Measurements from ENCODE around the gene SAA4.
"Not testable (repeated sequence)": the region's sequence is repeated elsewhere in the genome, so short reads cannot be mapped to it uniquely, and the experiment has no call there.

SAA4 gene

DNA sequence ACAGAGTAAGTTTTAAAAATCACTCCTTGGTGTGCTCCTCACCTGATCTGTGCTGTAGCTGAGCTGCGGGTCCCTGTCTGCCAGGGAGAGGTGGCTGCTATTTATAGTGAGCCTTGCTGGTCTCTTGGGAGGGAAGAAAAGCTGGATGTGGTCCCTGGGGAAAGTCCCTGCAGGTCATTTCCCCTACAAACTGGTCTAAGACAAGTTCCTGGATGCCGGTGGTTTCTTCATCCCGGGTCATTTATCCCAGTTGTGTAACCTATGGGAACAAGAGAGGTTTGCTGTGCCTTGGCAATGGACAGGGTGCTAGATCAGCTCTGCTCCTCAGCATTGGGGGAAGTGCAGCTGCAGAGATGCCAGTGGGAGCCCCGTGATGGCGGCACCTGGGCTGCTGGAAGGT is 12.0 kb upstream of the SAA4 start, which contains the start of gene SAA2:
Gene SAA2 (minus strand): TSS at position 108 of the 400 bp plus-strand sequence. CDS start 657 bp downstream, outside the sequence.
- in situ Hi-C loops (cut with MboI; ENCODE audit: low sequenced_read_pairs) = loop anchor here (25.0 kb wide), 1 partner anchor 489 kb away; the partner anchor contains the start of gene IGSF22

DNA sequence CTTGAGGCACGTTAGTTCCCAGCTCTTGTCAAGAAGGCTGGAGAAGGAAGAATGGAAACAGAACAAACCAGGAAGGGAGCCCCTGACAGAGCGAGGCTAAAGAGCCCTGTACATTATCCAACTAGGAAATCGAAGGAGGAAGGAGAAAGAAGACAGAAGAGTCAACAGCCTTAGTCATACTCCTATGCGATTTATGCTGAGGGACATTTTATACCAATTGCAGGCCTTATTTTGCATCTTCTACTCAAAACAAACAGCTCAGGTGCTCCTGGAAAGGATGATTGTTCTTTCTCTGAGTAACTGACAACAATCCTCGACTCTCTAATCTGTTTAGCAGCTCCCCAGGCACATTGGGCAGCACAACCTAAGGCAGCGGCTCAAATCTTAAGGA is 10.6 kb upstream of the SAA4 start:
- in situ Hi-C loops (cut with MboI; ENCODE audit: low sequenced_read_pairs) = loop anchor here (25.0 kb wide), 1 partner anchor 490 kb away; the partner anchor contains the start of gene IGSF22

DNA sequence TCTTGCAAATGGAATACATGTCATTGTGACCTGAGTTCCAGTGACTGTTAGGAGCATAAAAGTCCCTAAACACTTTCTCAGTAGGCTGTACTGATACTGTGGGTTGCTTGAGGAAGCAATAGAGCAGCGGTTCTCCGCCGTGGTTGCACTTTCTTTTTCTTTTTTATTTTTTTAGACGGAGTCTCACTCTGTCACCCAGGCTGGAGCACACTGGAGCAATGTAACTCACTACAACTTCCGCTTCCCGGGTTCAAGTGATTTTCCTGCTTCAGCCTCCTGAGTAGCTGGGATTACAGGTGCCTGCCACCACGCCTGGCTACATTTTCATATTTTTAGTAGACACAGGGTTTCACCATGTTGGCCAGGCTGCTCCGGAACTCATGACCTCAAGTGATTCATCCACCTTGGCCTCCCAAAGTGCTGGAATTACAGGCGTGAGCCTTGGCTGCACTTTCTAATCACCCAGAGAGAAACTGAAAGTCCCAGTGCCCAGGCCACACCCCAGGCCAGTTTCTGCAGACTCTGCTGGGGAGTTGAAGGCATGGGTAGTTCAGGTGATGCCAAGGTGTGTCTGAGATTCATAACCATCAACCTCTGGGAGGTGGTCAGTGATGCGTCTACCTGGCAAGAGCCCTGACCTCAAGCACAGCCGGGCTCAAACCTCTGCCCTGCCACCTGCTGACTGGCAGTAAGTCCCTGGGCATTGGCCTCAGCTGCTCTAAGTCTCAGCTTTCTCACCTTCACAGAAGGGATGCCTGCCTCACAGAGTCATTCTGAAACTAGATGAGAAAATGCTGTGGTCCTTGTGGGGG is 10.0 kb upstream of the SAA4 start:
- in situ Hi-C loops (cut with MboI; ENCODE audit: low sequenced_read_pairs) = loop anchor here (25.0 kb wide), 1 partner anchor 491 kb away; the partner anchor contains the start of gene IGSF22

DNA sequence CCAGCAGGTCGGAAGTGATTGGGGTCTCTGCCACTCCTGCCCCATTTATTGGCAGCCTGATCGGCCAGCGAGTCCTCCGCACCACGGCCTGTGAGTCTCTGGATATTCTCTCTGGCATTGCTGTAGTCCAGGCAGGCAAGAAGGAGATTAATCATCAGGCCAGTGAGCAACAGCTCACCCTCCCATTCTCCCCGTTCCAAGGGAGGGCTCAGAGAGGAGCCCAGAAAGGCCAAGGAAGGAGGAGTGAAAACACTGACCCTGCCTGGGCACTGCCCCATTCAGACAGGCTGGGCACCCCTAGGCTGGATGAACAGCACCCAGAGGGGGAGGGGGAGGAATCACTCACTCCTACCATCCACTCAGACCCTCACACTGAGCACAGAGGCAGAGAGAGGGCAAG is 8.8 kb upstream of the SAA4 start:
- in situ Hi-C loops (cut with MboI; ENCODE audit: low sequenced_read_pairs) = loop anchor here (25.0 kb wide), 1 partner anchor 492 kb away; the partner anchor contains the start of gene IGSF22

DNA sequence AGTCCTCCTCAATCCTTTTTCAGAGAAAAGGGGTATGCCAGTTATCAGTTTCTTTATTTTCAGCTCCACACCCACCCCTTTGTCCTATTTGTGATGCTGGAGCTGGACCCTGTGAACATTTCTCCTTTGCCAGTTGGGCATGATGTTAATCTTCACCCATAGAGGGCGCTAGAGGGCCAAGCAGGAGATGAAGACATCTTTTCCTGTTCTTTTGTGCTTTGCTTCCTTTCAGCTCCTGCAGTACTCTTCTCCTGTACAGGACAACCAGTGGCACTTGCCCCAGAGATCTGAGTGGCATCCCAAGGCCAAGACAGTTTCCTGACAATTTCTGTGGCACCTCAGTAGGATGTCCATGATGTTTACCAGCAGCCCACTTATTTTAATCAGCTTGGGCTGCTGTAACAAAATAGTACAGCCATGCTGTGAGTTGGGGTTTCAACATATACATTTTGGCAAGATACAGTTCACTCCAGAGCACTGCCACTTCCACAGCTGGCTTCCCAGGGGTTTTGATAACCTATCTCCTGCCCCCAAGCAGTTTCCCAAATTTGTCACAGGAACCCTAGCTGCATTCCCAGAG is 7.3 kb upstream of the SAA4 start:
- in situ Hi-C loops (cut with MboI; ENCODE audit: low sequenced_read_pairs) = loop anchor here (25.0 kb wide), 1 partner anchor 493 kb away; the partner anchor contains the start of gene IGSF22

DNA sequence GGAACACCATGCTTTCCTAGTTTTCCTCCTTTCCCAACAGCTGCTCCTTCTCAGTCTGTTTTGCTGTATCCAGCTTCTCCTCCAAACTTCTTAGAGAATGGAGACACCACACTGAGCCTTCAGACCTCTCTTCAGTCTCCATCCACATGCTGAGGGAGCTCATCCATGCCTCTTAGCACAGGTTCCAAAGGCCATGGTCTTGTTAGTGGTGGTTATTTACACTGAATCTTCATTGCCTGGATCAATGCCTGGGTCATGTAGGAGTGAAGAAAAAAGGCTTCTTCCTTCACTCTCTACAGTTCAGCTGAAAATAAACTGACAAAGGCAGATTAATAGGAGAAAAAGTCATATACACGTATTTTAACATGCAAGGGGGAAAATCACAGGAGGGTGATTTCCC is 3.1 kb upstream of the SAA4 start:
- in situ Hi-C loops (cut with MboI; ENCODE audit: low sequenced_read_pairs) = loop anchor here (25.0 kb wide), 1 partner anchor 498 kb away; the partner anchor contains the start of gene IGSF22

DNA sequence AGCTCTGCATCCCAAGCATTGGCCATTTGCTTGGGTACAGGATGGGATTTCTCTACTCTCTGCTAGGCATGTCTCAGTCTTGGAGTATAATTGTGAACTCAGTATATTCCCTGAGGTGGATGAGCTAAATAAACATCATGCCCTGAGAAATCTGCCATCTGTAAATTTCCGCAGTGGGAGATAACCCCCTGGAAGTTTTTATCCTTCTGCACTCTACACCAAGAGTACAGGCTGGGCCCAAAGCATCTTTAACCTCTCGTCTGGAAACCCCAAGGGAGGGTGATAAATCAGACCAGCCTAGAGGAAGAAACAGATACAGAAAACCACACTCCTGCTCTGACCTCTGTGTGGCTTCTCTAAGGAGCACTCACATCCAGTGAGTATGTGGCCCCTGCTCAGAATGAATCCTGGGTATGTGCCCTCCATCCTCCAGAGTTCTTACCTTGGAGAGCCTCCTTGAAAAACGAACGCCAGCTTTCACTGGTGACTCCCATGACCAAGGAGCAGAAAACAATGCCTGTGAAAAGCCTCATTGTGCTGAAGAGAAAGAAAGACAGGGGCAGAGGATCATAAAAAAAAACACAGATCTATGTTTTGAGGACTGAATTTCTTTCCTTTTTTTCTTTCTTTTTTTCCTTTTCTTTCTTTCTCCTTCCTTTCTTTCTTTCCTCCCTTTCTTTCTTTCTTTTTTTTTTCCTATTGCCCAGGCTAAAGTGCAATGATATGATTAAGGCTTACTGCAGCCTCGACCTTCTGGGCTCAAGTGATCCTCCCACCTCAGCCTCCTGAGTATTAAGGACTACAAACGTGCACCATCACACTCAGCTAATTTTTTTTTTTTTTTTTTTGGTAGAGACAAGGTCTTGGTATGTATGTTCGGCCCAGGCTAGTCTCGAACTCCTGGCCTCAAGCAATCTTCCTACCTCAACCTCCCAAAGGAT is 938 bp downstream of the SAA4 start:
- in situ Hi-C loops (cut with MboI; ENCODE audit: low sequenced_read_pairs) = loop anchor here (25.0 kb wide), 1 partner anchor 502 kb away; the partner anchor contains the start of gene IGSF22

DNA sequence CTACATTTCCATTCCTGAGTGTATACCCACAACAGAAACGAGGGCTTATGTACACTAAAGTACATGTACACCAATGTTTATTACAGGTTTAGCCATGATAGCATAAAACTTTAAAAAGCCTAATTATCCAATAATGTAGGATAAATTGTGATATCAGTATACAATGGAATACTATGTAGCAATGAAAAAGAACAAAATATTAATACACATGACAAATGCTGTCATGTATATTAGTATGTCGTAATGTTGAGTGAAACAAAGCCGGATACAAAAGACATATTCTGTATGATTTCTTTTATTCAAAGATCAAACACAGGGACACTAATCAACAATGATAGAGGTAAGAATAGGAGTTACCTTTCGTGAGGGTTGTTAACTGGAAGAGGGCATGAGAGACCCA is 2.7 kb downstream of the SAA4 start:
- in situ Hi-C loops (cut with MboI; ENCODE audit: low sequenced_read_pairs) = loop anchor here (25.0 kb wide), 1 partner anchor 503 kb away; the partner anchor contains the start of gene IGSF22

DNA sequence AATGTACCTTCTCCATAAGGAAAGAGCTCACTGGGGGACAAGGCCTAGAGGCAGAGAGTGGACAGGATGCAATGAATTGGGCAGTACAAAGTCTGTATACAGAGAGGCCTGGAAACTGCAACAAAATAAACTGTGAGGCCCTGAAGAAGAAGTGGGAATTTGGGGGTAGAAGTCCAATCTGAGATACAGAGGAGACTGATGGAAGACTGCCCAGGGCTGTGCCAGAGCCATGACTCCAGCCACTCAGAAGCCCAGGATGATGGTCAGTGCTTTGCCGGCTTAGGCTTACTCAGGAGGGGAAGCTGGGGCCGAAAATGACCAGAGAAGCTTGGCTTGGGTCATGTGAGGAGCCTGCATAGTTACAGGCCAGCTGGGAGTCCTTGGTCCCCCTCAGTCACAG is 5.7 kb downstream of the SAA4 start:
- in situ Hi-C loops (cut with MboI; ENCODE audit: low sequenced_read_pairs) = loop anchor here (25.0 kb wide), 1 partner anchor 506 kb away; the partner anchor contains the start of gene IGSF22

DNA sequence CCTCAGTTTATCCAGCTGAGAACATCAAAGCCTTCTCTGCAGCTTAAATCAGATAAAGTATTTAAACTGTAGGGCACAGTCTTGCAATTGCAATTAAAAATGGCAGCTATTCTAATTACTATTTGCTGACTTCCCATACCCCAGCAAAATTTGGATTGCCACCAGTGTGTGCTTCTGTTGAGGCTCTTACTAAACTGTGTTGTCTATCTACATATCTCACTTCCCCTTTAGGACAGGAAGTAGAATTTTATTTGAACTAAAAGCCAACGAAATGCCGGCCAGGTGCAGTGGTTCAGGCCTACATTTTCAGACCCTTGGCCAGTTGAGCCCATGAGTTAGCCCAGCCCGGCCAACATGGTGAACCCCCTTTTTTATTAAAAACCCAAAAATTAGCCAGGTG is 7.1 kb downstream of the SAA4 start:
- in situ Hi-C loops (cut with MboI; ENCODE audit: low sequenced_read_pairs) = loop anchor here (25.0 kb wide), 1 partner anchor 508 kb away; the partner anchor contains the start of gene IGSF22

DNA sequence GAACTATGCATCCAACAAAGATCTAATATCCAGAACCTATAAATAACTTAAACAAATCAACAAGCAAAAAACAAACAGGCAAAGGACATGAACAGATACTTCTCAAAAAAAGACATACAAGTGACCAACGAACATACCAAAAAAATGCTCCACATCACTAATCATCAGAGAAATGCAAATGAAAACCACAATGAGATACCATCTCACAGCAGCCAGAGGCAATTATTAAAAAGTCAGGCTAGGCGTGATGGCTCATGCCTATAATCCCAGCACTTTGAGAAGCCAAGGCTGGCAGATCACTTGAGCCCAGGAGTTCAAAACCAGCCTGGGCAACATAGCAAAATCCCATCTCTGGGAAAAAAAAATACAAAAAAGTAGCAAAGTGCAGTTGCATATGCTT is 10.7 kb downstream of the SAA4 start:
- in situ Hi-C loops (cut with MboI; ENCODE audit: low sequenced_read_pairs) = loop anchor here (25.0 kb wide), 1 partner anchor 511 kb away; the partner anchor contains the start of gene IGSF22

DNA sequence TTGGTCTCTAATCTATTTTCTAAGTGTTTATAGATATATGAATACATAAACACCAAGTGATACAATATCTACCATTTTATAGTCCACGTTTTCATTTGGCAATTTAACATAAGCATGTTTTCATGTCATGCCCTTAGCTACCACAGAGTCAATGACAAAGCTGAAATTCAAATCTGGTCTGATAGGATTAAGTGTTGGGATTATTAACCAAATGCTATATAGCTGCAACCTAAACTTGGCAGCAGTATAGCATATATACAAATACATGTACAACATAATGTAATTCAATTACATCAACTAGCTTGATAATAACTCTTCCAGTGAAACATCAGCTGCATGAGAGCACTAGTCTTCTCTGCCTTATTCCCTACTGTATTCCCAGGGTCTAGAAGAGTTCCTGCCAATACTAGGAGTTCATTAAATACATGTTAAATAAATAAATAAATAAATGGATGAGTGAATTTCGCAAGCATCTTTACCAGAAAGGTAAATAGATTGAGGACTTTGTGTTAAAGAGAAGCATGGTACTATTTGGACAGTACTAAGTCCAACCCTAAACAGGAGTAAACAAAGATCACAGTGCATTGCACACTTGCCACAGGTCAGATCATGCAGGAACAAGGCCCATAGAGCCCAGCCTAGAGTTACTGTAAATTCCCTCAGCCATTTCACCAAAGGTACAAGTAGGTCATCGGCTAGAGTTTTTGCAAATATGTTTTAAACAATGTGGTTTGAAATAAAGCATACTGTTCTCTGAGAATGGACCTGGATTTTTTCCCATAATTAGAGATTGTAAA is 12.8 kb downstream of the SAA4 start:
- in situ Hi-C loops (cut with MboI; ENCODE audit: low sequenced_read_pairs) = no loop called here

DNA sequence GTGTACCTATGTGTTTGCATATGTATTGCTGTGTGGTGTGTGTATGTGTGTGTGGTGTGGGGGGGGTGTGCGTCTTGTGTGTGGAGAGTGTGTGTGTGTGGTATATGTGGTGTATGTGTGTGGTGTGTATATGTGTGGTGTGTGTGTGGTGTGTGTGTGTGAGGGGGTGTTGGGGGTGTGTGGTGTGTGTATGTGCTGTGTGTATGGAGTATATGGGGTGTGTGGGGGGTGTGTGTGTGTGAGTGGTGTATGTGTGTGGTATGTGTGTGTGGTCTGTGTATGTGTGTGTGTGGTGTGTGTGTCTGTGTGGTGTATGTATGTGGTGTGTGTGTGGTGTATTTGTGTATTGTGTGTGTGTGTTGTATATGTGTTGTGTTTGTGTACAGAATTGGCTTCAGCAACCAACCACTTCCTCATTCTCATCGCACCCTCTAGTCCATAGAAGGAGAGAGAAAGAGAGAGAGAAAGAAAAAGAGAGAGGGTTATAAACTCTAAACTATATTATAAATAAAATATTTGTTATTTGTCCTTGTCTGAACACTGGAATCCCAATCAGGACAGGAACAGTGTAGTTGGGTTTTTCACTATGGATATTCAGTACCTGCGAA is 13.7 kb downstream of the SAA4 start:
- in situ Hi-C loops (cut with MboI; ENCODE audit: low sequenced_read_pairs) = no loop called here

DNA sequence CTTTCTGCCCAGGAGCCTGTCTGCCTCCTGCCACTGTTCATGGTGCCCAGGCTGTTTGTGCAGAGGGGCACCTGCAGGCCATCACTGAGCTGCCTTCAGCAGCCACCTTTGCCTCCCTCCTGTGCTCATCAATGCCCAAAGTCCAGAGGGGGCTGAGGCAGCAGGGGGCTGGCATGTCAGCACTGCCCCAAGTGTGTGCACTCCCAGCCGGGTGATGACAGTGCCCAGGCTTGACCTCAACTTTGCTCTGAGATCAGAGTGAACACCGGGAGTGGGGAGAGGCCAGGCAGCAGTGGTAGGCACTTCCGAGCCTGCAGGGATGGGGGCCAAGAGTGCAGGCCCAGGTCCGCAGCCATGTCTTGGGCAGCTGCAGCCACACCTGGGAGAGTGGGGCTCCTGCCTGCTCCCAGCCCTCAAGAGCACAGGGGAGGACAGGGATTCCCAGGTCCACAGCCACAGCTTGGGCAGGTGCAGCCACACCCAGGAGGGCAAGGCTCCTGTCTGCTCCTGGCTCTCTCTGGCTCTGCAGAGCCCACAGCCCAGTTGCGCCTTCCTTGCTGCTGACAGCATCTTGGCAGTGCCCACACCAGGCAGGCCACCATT is 15.2 kb downstream of the SAA4 start:
- in situ Hi-C loops (cut with MboI; ENCODE audit: low sequenced_read_pairs) = no loop called here

DNA sequence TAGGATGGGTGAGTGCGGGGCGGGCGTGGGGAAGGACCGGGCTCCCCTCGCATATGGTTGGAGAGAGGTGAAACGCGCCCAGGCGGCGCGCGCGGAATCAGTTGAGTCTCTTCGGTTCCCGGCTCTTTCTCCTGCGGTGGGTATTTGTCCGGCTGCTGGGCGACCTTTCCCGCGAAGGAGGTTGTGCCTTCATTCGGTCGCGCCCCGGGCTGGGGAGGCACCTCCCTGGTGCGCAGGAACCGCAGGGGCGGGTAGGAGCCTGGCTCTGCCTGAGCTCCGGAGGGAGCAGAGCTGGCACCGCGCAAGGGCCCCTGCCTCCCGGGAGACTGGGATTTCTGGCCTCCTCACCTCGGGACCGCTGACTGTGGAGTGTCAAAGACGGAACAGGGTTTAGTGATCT is 27.5 kb downstream of the SAA4 start:
- in situ Hi-C loops (cut with MboI; ENCODE audit: low sequenced_read_pairs) = no loop called here

DNA sequence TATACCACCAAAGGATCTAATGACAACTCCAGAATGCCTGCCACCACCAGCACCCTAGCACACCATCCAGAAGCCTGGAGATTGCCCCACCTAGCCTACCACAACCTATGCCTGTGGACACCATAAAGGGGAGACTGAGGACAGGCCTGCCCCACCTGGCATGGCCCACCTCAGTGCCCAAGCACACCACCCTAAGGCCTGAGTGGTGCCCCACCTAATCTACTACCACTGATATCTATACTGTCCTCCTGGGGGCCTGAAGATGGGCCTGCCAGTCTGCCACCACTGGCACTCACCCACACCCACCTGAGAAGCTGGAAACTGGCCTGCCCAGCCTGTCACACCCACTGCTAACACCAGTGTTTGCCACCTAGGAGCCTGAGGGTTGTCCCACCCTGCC is 31.8 kb downstream of the SAA4 start:
- in situ Hi-C loops (cut with MboI; ENCODE audit: low sequenced_read_pairs) = no loop called here

DNA sequence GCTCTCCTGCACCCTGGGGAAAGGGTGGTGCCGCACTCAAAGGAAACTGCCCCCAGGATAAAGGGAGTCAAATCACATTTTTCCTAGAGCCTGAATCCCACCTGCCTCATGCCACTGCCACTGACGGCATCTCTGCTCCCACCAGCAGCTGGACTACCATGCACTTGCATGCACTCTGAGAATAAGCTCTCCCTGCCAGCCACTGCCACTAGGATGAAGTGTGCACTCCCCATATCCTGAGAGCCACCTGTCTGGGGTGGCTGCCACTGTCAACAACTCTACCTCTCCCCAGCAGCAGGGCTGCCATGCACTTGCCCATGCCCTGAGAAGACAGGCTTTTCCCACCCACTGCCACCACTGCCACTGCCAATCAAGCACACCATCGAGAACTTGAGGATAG is 32.4 kb downstream of the SAA4 start:
- in situ Hi-C loops (cut with MboI; ENCODE audit: low sequenced_read_pairs) = no loop called here

DNA sequence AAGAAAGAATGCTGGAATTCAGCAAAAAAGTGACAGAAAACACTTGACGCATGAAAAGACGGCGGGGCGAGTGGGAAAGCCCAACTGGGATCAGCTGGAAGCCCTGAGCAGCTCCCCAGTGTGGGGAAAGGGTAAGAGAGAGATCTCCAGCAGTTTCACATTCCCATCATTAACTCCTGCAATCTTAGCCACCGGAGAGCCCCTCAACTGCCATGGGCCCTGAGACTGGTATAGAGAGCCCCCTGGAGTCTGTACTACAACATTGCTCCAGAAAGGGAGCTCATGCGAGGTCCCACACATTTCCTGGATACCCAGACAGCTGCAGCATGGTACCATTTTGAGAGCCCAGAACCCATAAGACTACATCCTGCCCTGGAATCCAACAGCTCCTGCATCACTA is 32.9 kb downstream of the SAA4 start:
- in situ Hi-C loops (cut with MboI; ENCODE audit: low sequenced_read_pairs) = no loop called here

DNA sequence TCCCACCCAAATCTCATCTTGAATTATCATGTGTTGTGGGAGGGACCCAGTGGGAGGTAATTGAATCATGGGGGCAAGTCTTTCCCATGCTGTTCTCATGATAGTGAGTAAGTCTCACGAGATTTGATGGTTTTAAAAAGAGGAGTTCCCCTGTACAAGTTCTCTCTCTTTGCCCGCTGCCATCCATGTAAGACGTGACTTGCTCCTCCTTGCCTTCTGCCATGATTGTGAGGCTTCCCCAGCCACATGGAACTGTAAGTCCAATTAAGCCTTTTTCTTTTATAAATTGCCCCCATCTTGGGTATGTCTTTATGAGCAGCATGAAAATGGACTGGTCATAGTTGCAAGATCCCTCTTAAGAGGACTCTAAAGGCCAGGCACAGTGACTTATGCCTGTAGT is 38.9 kb downstream of the SAA4 start:
- in situ Hi-C loops (cut with MboI; ENCODE audit: low sequenced_read_pairs) = not testable (repeated sequence)

Measured in HL-60/S4 (cell line).